HEK293 (cell line): ENCODE data around the gene RRBP1.
A peak's percentile ranks its signal among the peaks of the same experiment; 100 is the strongest.

Experiments used
- HOXA7 ChIP-seq: sonication (generic); formaldehyde crosslinking; IDR thresholded peaks from 2 replicates; pipeline ENCODE4 v1.8.1; 2022; ENCODE audit warnings: missing genetic modification reagents, borderline replicate concordance
- MEIS1 ChIP-seq: sonication (generic); formaldehyde crosslinking; IDR thresholded peaks from 2 replicates; pipeline ENCODE4 v1.8.1; 2022; ENCODE audit warnings: missing genetic modification reagents, mild to moderate bottlenecking, borderline replicate concordance
- SALL2 ChIP-seq: fragments of 450-650 bp; formaldehyde crosslinking; IDR thresholded peaks from 2 replicates; pipeline ENCODE4 v1.5.0; 2017; ENCODE audit warnings: missing biosample characterization, mild to moderate bottlenecking, missing genetic modification characterization, borderline replicate concordance
- SP7 ChIP-seq: fragments of 450-650 bp; formaldehyde crosslinking; IDR thresholded peaks from 2 replicates; pipeline ENCODE4 v1.5.1; 2016; ENCODE audit warnings: missing biosample characterization, missing genetic modification characterization
- TRIM28 ChIP-seq: IDR thresholded peaks from 2 replicates; pipeline ENCODE4 v1.6.1; 2011; ENCODE audit warnings: low read length, control low read depth, borderline replicate concordance
- ZBTB17 ChIP-seq: fragments of 450-650 bp; formaldehyde crosslinking; IDR thresholded peaks from 2 replicates; pipeline ENCODE4 v1.5.1; 2016; ENCODE audit warnings: missing biosample characterization, missing genetic modification characterization
- ZFP37 ChIP-seq: fragments of 450-650 bp; formaldehyde crosslinking; IDR thresholded peaks from 2 replicates; pipeline ENCODE4 v1.5.1; 2016; ENCODE audit warnings: missing biosample characterization, missing genetic modification characterization
- ZNF138 ChIP-seq: fragments of 450-650 bp; formaldehyde crosslinking; IDR thresholded peaks from 2 replicates; pipeline ENCODE4 v1.5.1; 2016; ENCODE audit warnings: missing biosample characterization, missing genetic modification characterization, borderline replicate concordance
- ZNF223 ChIP-seq: fragments of 450-650 bp; formaldehyde crosslinking; IDR thresholded peaks from 2 replicates; pipeline ENCODE4 v1.5.1; 2016; ENCODE audit warnings: missing biosample characterization, missing genetic modification characterization
- ZNF335 ChIP-seq: fragments of 450-650 bp; formaldehyde crosslinking; conservative IDR thresholded peaks from 2 replicates; pipeline ENCODE4 v1.5.1; 2016; ENCODE audit warnings: missing biosample characterization, missing genetic modification characterization
- ZNF350 ChIP-seq: fragments of 450-650 bp; formaldehyde crosslinking; IDR thresholded peaks from 2 replicates; pipeline ENCODE4 v1.5.0; 2017; ENCODE audit warnings: missing biosample characterization, mild to moderate bottlenecking, missing genetic modification characterization
- ZNF366 ChIP-seq: fragments of 450-650 bp; formaldehyde crosslinking; conservative IDR thresholded peaks from 2 replicates; pipeline ENCODE4 v1.5.1; 2016; ENCODE audit warnings: missing biosample characterization, missing genetic modification characterization
- ZNF394 ChIP-seq: fragments of 450-650 bp; formaldehyde crosslinking; IDR thresholded peaks from 2 replicates; pipeline ENCODE4 v1.5.1; 2016; ENCODE audit warnings: missing biosample characterization, missing genetic modification characterization, mild to moderate bottlenecking, moderate library complexity, borderline replicate concordance
- ZNF416 ChIP-seq: fragments of 450-650 bp; formaldehyde crosslinking; IDR thresholded peaks from 2 replicates; pipeline ENCODE4 v1.5.1; 2016; ENCODE audit warnings: missing biosample characterization, missing genetic modification characterization
- ZNF510 ChIP-seq: fragments of 450-650 bp; formaldehyde crosslinking; IDR thresholded peaks from 2 replicates; pipeline ENCODE4 v1.5.1; 2018; ENCODE audit warnings: mild to moderate bottlenecking, missing genetic modification characterization, missing biosample characterization; ENCODE audit not compliant: insufficient replicate concordance
- ZNF548 ChIP-seq: fragments of 450-650 bp; formaldehyde crosslinking; IDR thresholded peaks from 2 replicates; pipeline ENCODE4 v1.5.1; 2016; ENCODE audit warnings: missing biosample characterization, missing genetic modification characterization
- ZNF600 ChIP-seq: fragments of 450-650 bp; formaldehyde crosslinking; IDR thresholded peaks from 2 replicates; pipeline ENCODE4 v1.5.1; 2016; ENCODE audit warnings: missing biosample characterization, missing genetic modification characterization
- ZNF660 ChIP-seq: fragments of 450-650 bp; IDR thresholded peaks from 2 replicates; pipeline ENCODE4 v1.5.1; 2018; ENCODE audit warnings: missing biosample characterization, mild to moderate bottlenecking, missing genetic modification characterization
- ZNF664 ChIP-seq: fragments of 450-650 bp; formaldehyde crosslinking; IDR thresholded peaks from 2 replicates; pipeline ENCODE4 v1.5.1; 2016; ENCODE audit warnings: missing biosample characterization, missing genetic modification characterization
- ZNF791 ChIP-seq: fragments of 450-650 bp; formaldehyde crosslinking; IDR thresholded peaks from 2 replicates; pipeline ENCODE4 v1.5.1; 2016; ENCODE audit warnings: missing biosample characterization, missing genetic modification characterization
- TF ChIP-seq, protein P1 (sequence below): fragments of 450-650 bp; IDR thresholded peaks from 2 replicates; pipeline ENCODE4 v1.5.1; 2018; ENCODE audit warnings: missing biosample characterization, missing genetic modification characterization
- TF ChIP-seq, protein P2 (sequence below): fragments of 450-650 bp; formaldehyde crosslinking; IDR thresholded peaks from 2 replicates; pipeline ENCODE4 v1.5.1; 2016; ENCODE audit warnings: missing biosample characterization, missing genetic modification characterization
- TF ChIP-seq, protein P3 (sequence below): fragments of 450-650 bp; formaldehyde crosslinking; IDR thresholded peaks from 2 replicates; pipeline ENCODE4 v1.5.1; 2016; ENCODE audit warnings: missing biosample characterization, missing genetic modification characterization
- TF ChIP-seq, protein P4 (sequence below): fragments of 450-650 bp; formaldehyde crosslinking; conservative IDR thresholded peaks from 2 replicates; pipeline ENCODE4 v1.5.1; 2016; ENCODE audit warnings: low read depth, missing biosample characterization, missing genetic modification characterization
- TF ChIP-seq, protein P5 (sequence below): fragments of 450-650 bp; formaldehyde crosslinking; IDR thresholded peaks from 2 replicates; pipeline ENCODE4 v1.5.1; 2016; ENCODE audit warnings: missing biosample characterization, missing genetic modification characterization, borderline replicate concordance
- TF ChIP-seq, protein P6 (sequence below): IDR thresholded peaks from 2 replicates; pipeline ENCODE4 v1.6.1; 2011; ENCODE audit warnings: mild to moderate bottlenecking, low read depth, low read length, borderline replicate concordance

RRBP1 gene

DNA sequence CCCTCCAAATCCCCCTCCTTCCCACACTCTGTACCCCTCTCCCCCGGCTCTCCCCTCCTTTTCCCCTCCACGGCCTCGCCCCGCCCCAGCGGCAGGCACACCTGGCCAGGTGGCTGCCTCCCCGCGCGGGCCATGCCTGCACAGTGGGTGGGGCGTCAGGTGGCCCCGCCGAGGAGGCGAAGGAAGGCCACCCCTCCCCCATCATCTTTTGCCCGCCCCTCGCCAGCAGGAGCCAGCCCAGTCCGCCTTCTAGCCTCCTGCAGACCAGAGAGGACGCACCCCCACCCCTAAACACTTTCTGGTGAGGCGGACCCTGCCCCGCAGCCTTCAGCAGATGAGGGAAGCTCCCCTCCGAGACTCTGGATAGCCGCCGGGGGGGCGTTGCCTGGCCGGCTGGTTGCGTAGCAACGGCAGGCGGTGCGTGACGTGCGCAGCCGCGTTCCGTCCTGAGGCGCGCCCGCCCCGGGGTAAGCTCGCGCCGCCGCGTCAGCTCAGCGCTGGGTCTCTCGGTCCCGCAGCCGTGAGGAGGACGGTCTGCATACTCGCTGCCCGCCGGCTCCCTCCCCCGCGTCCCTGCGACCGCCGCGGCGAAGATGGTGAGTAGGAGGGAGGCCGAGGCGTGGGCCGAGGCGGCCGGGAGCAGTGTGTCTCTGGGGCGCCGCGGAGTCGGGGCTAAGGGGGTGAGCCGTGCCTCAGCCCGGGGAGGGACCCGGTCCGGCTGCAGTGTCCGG, 112.3 kb downstream of the RRBP1 start, which contains the start of gene DSTN (continued):
- TF ChIP-seq ZNF350 (no peak), ZNF138 (tag by site-specific recombination) (no peak), ZNF791 (tag by site-specific recombination) (no peak), ZFP37 (no peak), ZNF335 (0 out of 2 replicates have a peak, but pooled peaks have one; percentile 20), ZNF416 (tag by site-specific recombination) (no peak), ZBTB17 (no peak), ZNF223 (tag by site-specific recombination) (no peak), ZNF510 (no peak), MEIS1 (no peak), ZNF600 (tag by site-specific recombination) (0 out of 2 replicates have a peak, but pooled peaks have one; percentile 34), SP7 (tag by site-specific recombination) (no peak; the same call in 1 of the 2 replicates), ZNF548 (tag by site-specific recombination) (no peak), ZNF394 (tag by site-specific recombination) (no peak), ZNF664 (tag by site-specific recombination) (no peak), TRIM28 (no peak), SALL2 (no peak), HOXA7 (no peak), ZNF660 (tag by site-specific recombination) (no peak), ZNF366 (tag by site-specific recombination) (no peak)
- TF ChIP-seq, protein P1, sequence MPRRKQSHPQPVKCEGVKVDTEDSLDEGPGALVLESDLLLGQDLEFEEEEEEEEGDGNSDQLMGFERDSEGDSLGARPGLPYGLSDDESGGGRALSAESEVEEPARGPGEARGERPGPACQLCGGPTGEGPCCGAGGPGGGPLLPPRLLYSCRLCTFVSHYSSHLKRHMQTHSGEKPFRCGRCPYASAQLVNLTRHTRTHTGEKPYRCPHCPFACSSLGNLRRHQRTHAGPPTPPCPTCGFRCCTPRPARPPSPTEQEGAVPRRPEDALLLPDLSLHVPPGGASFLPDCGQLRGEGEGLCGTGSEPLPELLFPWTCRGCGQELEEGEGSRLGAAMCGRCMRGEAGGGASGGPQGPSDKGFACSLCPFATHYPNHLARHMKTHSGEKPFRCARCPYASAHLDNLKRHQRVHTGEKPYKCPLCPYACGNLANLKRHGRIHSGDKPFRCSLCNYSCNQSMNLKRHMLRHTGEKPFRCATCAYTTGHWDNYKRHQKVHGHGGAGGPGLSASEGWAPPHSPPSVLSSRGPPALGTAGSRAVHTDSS (tag by site-specific recombination), result peak; percentile 32; the same call in 1 of the 2 replicates
- TF ChIP-seq, protein P2, sequence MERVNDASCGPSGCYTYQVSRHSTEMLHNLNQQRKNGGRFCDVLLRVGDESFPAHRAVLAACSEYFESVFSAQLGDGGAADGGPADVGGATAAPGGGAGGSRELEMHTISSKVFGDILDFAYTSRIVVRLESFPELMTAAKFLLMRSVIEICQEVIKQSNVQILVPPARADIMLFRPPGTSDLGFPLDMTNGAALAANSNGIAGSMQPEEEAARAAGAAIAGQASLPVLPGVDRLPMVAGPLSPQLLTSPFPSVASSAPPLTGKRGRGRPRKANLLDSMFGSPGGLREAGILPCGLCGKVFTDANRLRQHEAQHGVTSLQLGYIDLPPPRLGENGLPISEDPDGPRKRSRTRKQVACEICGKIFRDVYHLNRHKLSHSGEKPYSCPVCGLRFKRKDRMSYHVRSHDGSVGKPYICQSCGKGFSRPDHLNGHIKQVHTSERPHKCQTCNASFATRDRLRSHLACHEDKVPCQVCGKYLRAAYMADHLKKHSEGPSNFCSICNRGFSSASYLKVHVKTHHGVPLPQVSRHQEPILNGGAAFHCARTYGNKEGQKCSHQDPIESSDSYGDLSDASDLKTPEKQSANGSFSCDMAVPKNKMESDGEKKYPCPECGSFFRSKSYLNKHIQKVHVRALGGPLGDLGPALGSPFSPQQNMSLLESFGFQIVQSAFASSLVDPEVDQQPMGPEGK (tag by site-specific recombination), result peak; percentile 61
- TF ChIP-seq, protein P3, sequence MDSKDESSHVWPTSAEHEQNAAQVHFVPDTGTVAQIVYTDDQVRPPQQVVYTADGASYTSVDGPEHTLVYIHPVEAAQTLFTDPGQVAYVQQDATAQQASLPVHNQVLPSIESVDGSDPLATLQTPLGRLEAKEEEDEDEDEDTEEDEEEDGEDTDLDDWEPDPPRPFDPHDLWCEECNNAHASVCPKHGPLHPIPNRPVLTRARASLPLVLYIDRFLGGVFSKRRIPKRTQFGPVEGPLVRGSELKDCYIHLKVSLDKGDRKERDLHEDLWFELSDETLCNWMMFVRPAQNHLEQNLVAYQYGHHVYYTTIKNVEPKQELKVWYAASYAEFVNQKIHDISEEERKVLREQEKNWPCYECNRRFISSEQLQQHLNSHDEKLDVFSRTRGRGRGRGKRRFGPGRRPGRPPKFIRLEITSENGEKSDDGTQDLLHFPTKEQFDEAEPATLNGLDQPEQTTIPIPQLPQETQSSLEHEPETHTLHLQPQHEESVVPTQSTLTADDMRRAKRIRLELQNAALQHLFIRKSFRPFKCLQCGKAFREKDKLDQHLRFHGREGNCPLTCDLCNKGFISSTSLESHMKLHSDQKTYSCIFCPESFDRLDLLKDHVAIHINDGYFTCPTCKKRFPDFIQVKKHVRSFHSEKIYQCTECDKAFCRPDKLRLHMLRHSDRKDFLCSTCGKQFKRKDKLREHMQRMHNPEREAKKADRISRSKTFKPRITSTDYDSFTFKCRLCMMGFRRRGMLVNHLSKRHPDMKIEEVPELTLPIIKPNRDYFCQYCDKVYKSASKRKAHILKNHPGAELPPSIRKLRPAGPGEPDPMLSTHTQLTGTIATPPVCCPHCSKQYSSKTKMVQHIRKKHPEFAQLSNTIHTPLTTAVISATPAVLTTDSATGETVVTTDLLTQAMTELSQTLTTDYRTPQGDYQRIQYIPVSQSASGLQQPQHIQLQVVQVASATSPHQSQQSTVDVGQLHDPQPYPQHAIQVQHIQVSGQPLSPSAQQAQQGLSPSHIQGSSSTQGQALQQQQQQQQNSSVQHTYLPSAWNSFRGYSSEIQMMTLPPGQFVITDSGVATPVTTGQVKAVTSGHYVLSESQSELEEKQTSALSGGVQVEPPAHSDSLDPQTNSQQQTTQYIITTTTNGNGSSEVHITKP, result peak; percentile 87
- TF ChIP-seq, protein P4, sequence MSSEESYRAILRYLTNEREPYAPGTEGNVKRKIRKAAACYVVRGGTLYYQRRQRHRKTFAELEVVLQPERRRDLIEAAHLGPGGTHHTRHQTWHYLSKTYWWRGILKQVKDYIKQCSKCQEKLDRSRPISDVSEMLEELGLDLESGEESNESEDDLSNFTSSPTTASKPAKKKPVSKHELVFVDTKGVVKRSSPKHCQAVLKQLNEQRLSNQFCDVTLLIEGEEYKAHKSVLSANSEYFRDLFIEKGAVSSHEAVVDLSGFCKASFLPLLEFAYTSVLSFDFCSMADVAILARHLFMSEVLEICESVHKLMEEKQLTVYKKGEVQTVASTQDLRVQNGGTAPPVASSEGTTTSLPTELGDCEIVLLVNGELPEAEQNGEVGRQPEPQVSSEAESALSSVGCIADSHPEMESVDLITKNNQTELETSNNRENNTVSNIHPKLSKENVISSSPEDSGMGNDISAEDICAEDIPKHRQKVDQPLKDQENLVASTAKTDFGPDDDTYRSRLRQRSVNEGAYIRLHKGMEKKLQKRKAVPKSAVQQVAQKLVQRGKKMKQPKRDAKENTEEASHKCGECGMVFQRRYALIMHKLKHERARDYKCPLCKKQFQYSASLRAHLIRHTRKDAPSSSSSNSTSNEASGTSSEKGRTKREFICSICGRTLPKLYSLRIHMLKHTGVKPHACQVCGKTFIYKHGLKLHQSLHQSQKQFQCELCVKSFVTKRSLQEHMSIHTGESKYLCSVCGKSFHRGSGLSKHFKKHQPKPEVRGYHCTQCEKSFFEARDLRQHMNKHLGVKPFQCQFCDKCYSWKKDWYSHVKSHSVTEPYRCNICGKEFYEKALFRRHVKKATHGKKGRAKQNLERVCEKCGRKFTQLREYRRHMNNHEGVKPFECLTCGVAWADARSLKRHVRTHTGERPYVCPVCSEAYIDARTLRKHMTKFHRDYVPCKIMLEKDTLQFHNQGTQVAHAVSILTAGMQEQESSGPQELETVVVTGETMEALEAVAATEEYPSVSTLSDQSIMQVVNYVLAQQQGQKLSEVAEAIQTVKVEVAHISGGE (tag by site-specific recombination), result peak; percentile 16; the same call in 1 of the 2 replicates
- TF ChIP-seq, protein P5, sequence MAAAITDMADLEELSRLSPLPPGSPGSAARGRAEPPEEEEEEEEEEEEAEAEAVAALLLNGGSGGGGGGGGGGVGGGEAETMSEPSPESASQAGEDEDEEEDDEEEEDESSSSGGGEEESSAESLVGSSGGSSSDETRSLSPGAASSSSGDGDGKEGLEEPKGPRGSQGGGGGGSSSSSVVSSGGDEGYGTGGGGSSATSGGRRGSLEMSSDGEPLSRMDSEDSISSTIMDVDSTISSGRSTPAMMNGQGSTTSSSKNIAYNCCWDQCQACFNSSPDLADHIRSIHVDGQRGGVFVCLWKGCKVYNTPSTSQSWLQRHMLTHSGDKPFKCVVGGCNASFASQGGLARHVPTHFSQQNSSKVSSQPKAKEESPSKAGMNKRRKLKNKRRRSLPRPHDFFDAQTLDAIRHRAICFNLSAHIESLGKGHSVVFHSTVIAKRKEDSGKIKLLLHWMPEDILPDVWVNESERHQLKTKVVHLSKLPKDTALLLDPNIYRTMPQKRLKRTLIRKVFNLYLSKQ, result no peak
- TF ChIP-seq, protein P6, sequence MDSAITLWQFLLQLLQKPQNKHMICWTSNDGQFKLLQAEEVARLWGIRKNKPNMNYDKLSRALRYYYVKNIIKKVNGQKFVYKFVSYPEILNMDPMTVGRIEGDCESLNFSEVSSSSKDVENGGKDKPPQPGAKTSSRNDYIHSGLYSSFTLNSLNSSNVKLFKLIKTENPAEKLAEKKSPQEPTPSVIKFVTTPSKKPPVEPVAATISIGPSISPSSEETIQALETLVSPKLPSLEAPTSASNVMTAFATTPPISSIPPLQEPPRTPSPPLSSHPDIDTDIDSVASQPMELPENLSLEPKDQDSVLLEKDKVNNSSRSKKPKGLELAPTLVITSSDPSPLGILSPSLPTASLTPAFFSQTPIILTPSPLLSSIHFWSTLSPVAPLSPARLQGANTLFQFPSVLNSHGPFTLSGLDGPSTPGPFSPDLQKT, result no peak
